B cell (primary cell): ENCODE measurements around the gene RAP2A. TPM values are rescaled to one million over a fixed set of nuclear protein-coding genes. Genes with fewer than 3 reads are reported as not detected.

Experiments used
- ATAC-seq: fragments of 200-7000 bp; cut with Tn5 transposase; one replicate; pipeline ENCODE4 v1.10.0; 2021; ENCODE audit warnings: low read depth, mild to moderate bottlenecking, moderate number of reproducible peaks, moderate library complexity
- CTCF ChIA-PET: fragments of 350-600 bp; sonication (Branson Sonifier 250); formaldehyde crosslinking; loops from one replicate; lab custom pipeline; 2021; ENCODE audit warnings: antibody characterized with exemption, inconsistent platforms; lab: Charles Lee
- POLR2A ChIA-PET: fragments of 350-600 bp; sonication (Branson Sonifier 250); formaldehyde crosslinking; loops from one replicate; lab custom pipeline; 2021; ENCODE audit warnings: antibody characterized with exemption; lab: Charles Lee
- DNase-seq: peaks from one replicate; pipeline ENCODE4 v3.0.0; 2013
- H2AFZ ChIP-seq: 2 replicates; pipeline ENCODE4 v1.6.1; 2012; ENCODE audit warnings: mild to moderate bottlenecking, low read depth, low read length; ENCODE audit not compliant: insufficient read depth, poor library complexity, severe bottlenecking
- H3K27ac ChIP-seq, 2 donors: 1 replicate in 1 of 2; 2 replicates in 1 of 2; pipeline ENCODE4 v1.5.1; 2012 to 2013; ENCODE audit warnings: low read length in 2 of 2, mild to moderate bottlenecking in 2 of 2, moderate library complexity in 1 of 2
- H3K27me3 ChIP-seq, 4 experiments: fragments of 200-600 bp in 1 of 4; sonication (generic) in 1 of 4; replicated peaks in 1 of 4; 1 replicate in 2 of 4; 2 replicates in 2 of 4; pipeline versions ENCODE4 v1.6.1 to v1.7.0; 2013 to 2016; ENCODE audit warnings: low read length in 3 of 4, mild to moderate bottlenecking in 2 of 4, mixed read lengths in 1 of 4, moderate library complexity in 1 of 4; ENCODE audit not compliant: insufficient read depth in 4 of 4, control insufficient read depth in 3 of 4; ENCODE audit errors: control extremely low read depth in 1 of 4
- H3K36me3 ChIP-seq, 2 experiments: replicated peaks in 1 of 2; 1 replicate in 1 of 2; 2 replicates in 1 of 2; pipeline versions ENCODE4 v1.6.1 to v1.7.1; 2013; ENCODE audit warnings: low read length in 1 of 2; ENCODE audit not compliant: insufficient read depth in 2 of 2, control insufficient read depth in 1 of 2; ENCODE audit errors: control extremely low read depth in 1 of 2, extremely low read depth in 1 of 2
- H3K4me1 ChIP-seq, 2 donors: fragments of 200-600 bp in 1 of 2; sonication (generic) in 1 of 2; 1 replicate in 1 of 2; 2 replicates in 1 of 2; pipeline versions ENCODE4 v1.5.1 to v1.6.1; 2013 to 2017; ENCODE audit warnings: low read length in 2 of 2; ENCODE audit not compliant: control insufficient read depth in 2 of 2, insufficient read depth in 2 of 2
- H3K4me2 ChIP-seq: replicated peaks from 2 replicates; pipeline ENCODE3; 2012; ENCODE audit warnings: mild to moderate bottlenecking, low read depth, low read length; ENCODE audit not compliant: poor library complexity, severe bottlenecking
- H3K4me3 ChIP-seq, 5 experiments: fragments of 200-600 bp in 1 of 5; sonication (generic) in 1 of 5; 1 replicate in 3 of 5; 2 replicates in 2 of 5; pipeline versions ENCODE4 v1.5.1 to v1.7.0; 2011 to 2016; ENCODE audit warnings: low read length in 4 of 5, mild to moderate bottlenecking in 4 of 5, low read depth in 2 of 5, control low read depth in 1 of 5, moderate library complexity in 1 of 5; ENCODE audit not compliant: insufficient read depth in 1 of 5; ENCODE audit errors: control extremely low read depth in 1 of 5, extremely low read depth in 1 of 5
- H3K79me2 ChIP-seq: fragments of 200-600 bp; sonication (generic); one replicate; pipeline ENCODE4 v1.6.0; 2016; ENCODE audit warnings: low read length; ENCODE audit not compliant: control insufficient read depth, insufficient read depth
- H3K9ac ChIP-seq: fragments of 200-600 bp; sonication (generic); 2 replicates; pipeline ENCODE4 v1.6.1; 2017; ENCODE audit warnings: mild to moderate bottlenecking, low read length, moderate library complexity
- H3K9me3 ChIP-seq, 3 donors: one replicate each; pipeline versions ENCODE4 v1.6.1 to v1.7.1; 2013; ENCODE audit warnings: low read length in 2 of 3; ENCODE audit not compliant: control insufficient read depth in 2 of 3, insufficient read depth in 1 of 3; ENCODE audit errors: control extremely low read depth in 1 of 3
- H4K20me1 ChIP-seq: 2 replicates; pipeline ENCODE4 v1.6.0; 2012; ENCODE audit warnings: mild to moderate bottlenecking, low read length; ENCODE audit not compliant: insufficient read depth, control insufficient read depth, poor library complexity, severe bottlenecking
- H3K27ac Mint-ChIP-seq: one replicate; pipeline ENCODE4 v1.8.0; 2021; ENCODE audit warnings: mixed read lengths
- H3K27me3 Mint-ChIP-seq: one replicate; pipeline ENCODE4 v1.8.0; 2021; ENCODE audit warnings: mixed read lengths
- H3K4me1 Mint-ChIP-seq: one replicate; pipeline ENCODE4 v1.8.0; 2021; ENCODE audit warnings: mixed read lengths
- H3K4me3 Mint-ChIP-seq: one replicate; pipeline ENCODE4 v1.8.0; 2021; ENCODE audit warnings: mixed read lengths
- H3K9me3 Mint-ChIP-seq: one replicate; pipeline ENCODE4 v1.8.0; 2022; ENCODE audit warnings: mixed read lengths; ENCODE audit not compliant: insufficient read depth
- CTCF ChIP-seq: fragments of 200-600 bp; IDR thresholded peaks from one replicate; pipeline ENCODE4 v1.8.0; 2022; ENCODE audit warnings: antibody characterized with exemption, mild to moderate bottlenecking
- EZH2 ChIP-seq: IDR thresholded peaks from 2 replicates; pipeline ENCODE4 v1.6.1; 2012; ENCODE audit warnings: borderline replicate concordance, low read depth, mild to moderate bottlenecking, moderate library complexity, low read length; ENCODE audit not compliant: insufficient read depth, poor library complexity, severe bottlenecking
- WGBS: methylation state at CpG from one replicate; pipeline ENCODE4 v1.1.5; 2013; ENCODE audit warnings: missing lambda C conversion rate; ENCODE audit not compliant: insufficient coverage; 5-methylcytosine and 5-hydroxymethylcytosine counted together
- intact Hi-C: fragments of 100-400 bp; cut with micrococcal nuclease; formaldehyde crosslinking; loops from one replicate; pipeline ENCODE4 v1.10.0; 2022
- polyA plus RNA-seq: library from polyadenylated mRNA; depleted of rRNA; stranded (reverse); fragments of >200 nt; gene quantifications from 2 replicates; pipeline ENCODE4 v1.2.3, GENCODE V29; 2012
- total RNA-seq, 2 donors: library from RNA; stranded (reverse); fragments of 120-200 nt in 1 of 2; gene quantifications; 1 replicate in 1 of 2; 2 replicates in 1 of 2; pipeline versions ENCODE4 v1.2.3 to v1.2.4, GENCODE V29; 2013 to 2022

The RAP2A gene
- total and polyA plus RNA-seq, 2 donors (not counting 1 experiment from before 2014, with no cell fraction given): 2.1 to 24.1 TPM

GRCh38 chr13:97414392-97414791, 19.6 kb upstream of the RAP2A start:
- H3K27ac Mint-ChIP-seq: no peak overlapping the region
- intact Hi-C loops: no loop called here
- TF ChIP-seq CTCF (no peak), EZH2 (no peak)

GRCh38 chr13:97417698-97418097, 16.3 kb upstream of the RAP2A start:
- Mint-ChIP-seq H3K27ac (no peak overlapping the region), H3K4me1 (no peaks in the 10 kb centered on the region), H3K4me3 (no peak overlapping the region), H3K27me3 (peaks cover 3% of the 10 kb centered on the region), H3K9me3 (peaks cover 2% of the 10 kb centered on the region)
- no peaks in the 10 kb centered on the region for H3K36me3 ChIP-seq
- ChIA-PET CTCF (no interaction called here), POLR2A (interaction anchor here (0.8 kb wide), 1 partner anchor 14 kb away, joined by 3 read pairs; no protein-coding TSS in a partner anchor)
- H3K27ac ChIP-seq: no peak overlapping the region
- H2AFZ ChIP-seq: no peak overlapping the region
- no peaks in the 10 kb centered on the region for H3K4me1 ChIP-seq
- intact Hi-C loops: no loop called here
- WGBS: 100% methylated on average over 2 of the region's 5 CpGs
- no peak overlapping the region for H3K4me2 ChIP-seq
- H3K9me3 ChIP-seq: no peaks in the 10 kb centered on the region
- peaks cover 0 to 4% (median 1%) of the 10 kb centered on the region in 4 experiments for H3K27me3 ChIP-seq
- no peak overlapping the region for H3K4me3 ChIP-seq
- no peak for DNase-seq
- H3K9ac ChIP-seq: no peak overlapping the region
- TF ChIP-seq CTCF (no peak), EZH2 (no peak)
- H3K79me2 ChIP-seq: no peaks in the 10 kb centered on the region
- ATAC-seq: no peak
- no peaks in the 10 kb centered on the region for H4K20me1 ChIP-seq

More at GRCh38 chr13:97414392-97414791, 19.6 kb upstream of the RAP2A start:
- Histone ChIP-seq H3K9ac (no peak overlapping the region), H3K27ac (no peak overlapping the region), H3K4me2 (no peak overlapping the region), H3K4me1 (no peaks in the 10 kb centered on the region), H3K27me3 (peaks cover 0 to 4% (median 1%) of the 10 kb centered on the region in 4 experiments), H3K36me3 (no peaks in the 10 kb centered on the region), H2AFZ (no peak overlapping the region), H3K9me3 (no peaks in the 10 kb centered on the region), H4K20me1 (no peaks in the 10 kb centered on the region), H3K4me3 (no peak overlapping the region), H3K79me2 (no peaks in the 10 kb centered on the region)
- Mint-ChIP-seq H3K9me3 (no peaks in the 10 kb centered on the region), H3K4me1 (no peaks in the 10 kb centered on the region), H3K27me3 (peaks cover 3% of the 10 kb centered on the region), H3K4me3 (no peak overlapping the region)
- DNase-seq (no peak), ATAC-seq (no peak)
- CTCF ChIA-PET: interaction anchor here (1.1 kb wide), 1 partner anchor 305 kb away, joined by 4 read pairs; no protein-coding TSS in a partner anchor
- POLR2A ChIA-PET: no interaction called here
- no CpG with 5 or more reads among the region's 4 CpGs for whole genome bisulfite sequencing
